HepG2 (cell line): ENCODE results near the gene LRP5. TPM values are rescaled to one million over a fixed set of nuclear protein-coding genes. Genes with fewer than 3 reads are reported as not detected.

ENCODE experiments used
- CEBPG ChIP-seq: IDR thresholded peaks from 2 replicates; pipeline ENCODE4 v1.6.1; 2016
- DR1 ChIP-seq: sonication (generic); formaldehyde crosslinking; IDR thresholded peaks from 2 replicates; pipeline ENCODE4 v1.8.0; 2021; ENCODE audit warnings: mild to moderate bottlenecking, missing genetic modification reagents, inconsistent platforms
- FOXP1 ChIP-seq, 2 experiments: fragments of 450-650 bp in 1 of 2; IDR thresholded peaks; 2 replicates each; pipeline ENCODE4 v1.6.1; 2017 to 2018; ENCODE audit warnings: antibody characterized with exemption in 1 of 2
- GATAD2A ChIP-seq: IDR thresholded peaks from 2 replicates; pipeline ENCODE4 v1.6.1; 2016
- HOXA3 ChIP-seq: sonication (generic); formaldehyde crosslinking; IDR thresholded peaks from 2 replicates; pipeline ENCODE4 v1.5.0; 2020; ENCODE audit warnings: missing genetic modification reagents
- KDM6A ChIP-seq: IDR thresholded peaks from 2 replicates; pipeline ENCODE4 v1.6.1; 2016; ENCODE audit warnings: low read depth
- PBX2 ChIP-seq: IDR thresholded peaks from 2 replicates; pipeline ENCODE4 v1.6.1; 2016; ENCODE audit warnings: control low read depth
- PBX3 ChIP-seq: sonication (generic); formaldehyde crosslinking; IDR thresholded peaks from 2 replicates; pipeline ENCODE4 v1.8.1; 2023; ENCODE audit warnings: missing genetic modification reagents, inconsistent platforms, borderline replicate concordance
- TBX2 ChIP-seq: sonication (generic); formaldehyde crosslinking; IDR thresholded peaks from 2 replicates; pipeline ENCODE4 v1.5.0; 2020; ENCODE audit warnings: missing genetic modification reagents, mild to moderate bottlenecking, borderline replicate concordance
- TCF7 ChIP-seq: sonication (generic); IDR thresholded peaks from 2 replicates; pipeline ENCODE4 v1.6.1; 2016; ENCODE audit warnings: antibody characterized with exemption, low read depth
- TEAD3 ChIP-seq: optimal IDR thresholded peaks from 2 replicates; pipeline ENCODE3; 2016; ENCODE audit warnings: borderline replicate concordance
- TOE1 ChIP-seq: sonication (generic); formaldehyde crosslinking; IDR thresholded peaks from 2 replicates; pipeline ENCODE4 v1.4.0; 2020; ENCODE audit warnings: mild to moderate bottlenecking, missing genetic modification reagents
- TP53 ChIP-seq: sonication (generic); formaldehyde crosslinking; conservative IDR thresholded peaks from 2 replicates; pipeline ENCODE4 v1.4.0; 2020; ENCODE audit warnings: missing genetic modification reagents
- TRIM22 ChIP-seq: fragments of 450-650 bp; IDR thresholded peaks from 2 replicates; pipeline ENCODE4 v1.6.1; 2017
- ZBTB3 ChIP-seq: sonication (generic); formaldehyde crosslinking; IDR thresholded peaks from 2 replicates; pipeline ENCODE4 v1.4.0; 2020; ENCODE audit warnings: low read depth, mild to moderate bottlenecking, moderate library complexity, missing genetic modification reagents, borderline replicate concordance
- ZMYM4 ChIP-seq: sonication (generic); formaldehyde crosslinking; IDR thresholded peaks from 2 replicates; pipeline ENCODE4 v1.8.1; 2023; ENCODE audit warnings: mild to moderate bottlenecking, missing genetic modification reagents
- ZNF205 ChIP-seq: IDR thresholded peaks from 2 replicates; pipeline ENCODE4 v1.6.1; 2018; ENCODE audit warnings: missing biosample characterization, missing genetic modification reagents
- ZNF232 ChIP-seq: sonication (generic); formaldehyde crosslinking; IDR thresholded peaks from 2 replicates; pipeline ENCODE4 v1.4.0; 2020; ENCODE audit warnings: missing genetic modification reagents, borderline replicate concordance
- ZNF414 ChIP-seq: sonication (generic); formaldehyde crosslinking; IDR thresholded peaks from 2 replicates; pipeline ENCODE4 v1.5.0; 2020; ENCODE audit warnings: missing genetic modification reagents
- ZNF567 ChIP-seq: sonication (generic); formaldehyde crosslinking; IDR thresholded peaks from 2 replicates; pipeline ENCODE4 v1.8.1; 2023; ENCODE audit warnings: mild to moderate bottlenecking, missing genetic modification reagents, borderline replicate concordance
- ZNF609 ChIP-seq: sonication (generic); formaldehyde crosslinking; IDR thresholded peaks from 2 replicates; pipeline ENCODE4 v1.4.0; 2020; ENCODE audit warnings: mild to moderate bottlenecking, missing genetic modification reagents, borderline replicate concordance
- ZSCAN9 ChIP-seq: IDR thresholded peaks from 2 replicates; pipeline ENCODE4 v1.6.1; 2016; ENCODE audit warnings: borderline replicate concordance
- polyA plus RNA-seq, 8 experiments: library from polyadenylated mRNA; depleted of rRNA in 3 of 8; stranded (reverse) in 7 of 8; unstranded in 1 of 8; fragments of >200 nt; fragmentation: Illumina TruSeq in 4 of 8; extraction: Trizol in 4 of 8; gene quantifications; 2 replicates each; pipeline versions ENCODE4 v1.2.1 to v1.2.3, GENCODE V29; 2011 to 2016; ENCODE audit warnings: low read depth in 4 of 8, missing spikeins in 1 of 8, mixed read lengths in 1 of 8; ENCODE audit not compliant: insufficient read depth in 1 of 8
- total RNA-seq, 5 experiments: library from RNA; depleted of rRNA; stranded (reverse); fragments of >200 nt; fragmentation: Illumina TruSeq; extraction: Trizol; gene quantifications; 2 replicates each; pipeline ENCODE4 v1.2.3, GENCODE V29; 2016; ENCODE audit warnings: low read depth in 1 of 5

LRP5 gene
- total and polyA plus RNA-seq, 2 of the 13 experiments (the other 11 are each of a cell fraction or from before 2014, with no cell fraction given): 40.4 to 64.0 TPM

- TF ChIP-seq ZNF567 (CRISPR knock-in tag) (no peak), PBX3 (CRISPR knock-in tag) (no peak), ZBTB3 (CRISPR knock-in tag) (peak; percentile 100), FOXP1 (IDR thresholded peaks at IDR 0.05) (peak; percentile 11; the same call in 1 of the 2 replicates), FOXP1 (CRISPR knock-in tag; IDR thresholded peaks at IDR 0.05) (peak; percentile 57; the same call in 1 of the 2 replicates), PBX2 (CRISPR knock-in tag) (no peak), CEBPG (peak; percentile 62), ZNF609 (CRISPR knock-in tag) (peak; percentile 63), TRIM22 (no peak), ZMYM4 (peak; percentile 54; the same call in 1 of the 2 replicates), TCF7 (peak; percentile 12; the same call in 1 of the 2 replicates), ZNF414 (0 out of 2 replicates have a peak, but pooled peaks have one; percentile 31), KDM6A (CRISPR knock-in tag) (no peak), ZSCAN9 (no peak), ZNF232 (CRISPR knock-in tag) (no peak), TBX2 (peak; percentile 16; the same call in 1 of the 2 replicates), TEAD3 (CRISPR knock-in tag) (peak; percentile 17), HOXA3 (CRISPR knock-in tag) (0 out of 2 replicates have a peak, but pooled peaks have one; percentile 18), TOE1 (CRISPR knock-in tag) (no peak), ZNF205 (0 out of 2 replicates have a peak, but pooled peaks have one; percentile 22), GATAD2A (peak; percentile 74), DR1 (CRISPR knock-in tag) (no peak), TP53 (CRISPR knock-in tag) (no peak)
Observed at GRCh38 chr11:68469122-68469521, 156.7 kb downstream of the LRP5 start (continued).
